NCI-H345 (cell line): ENCODE data around the gene IL24.
"Not testable (repeated sequence)": the region's sequence is repeated elsewhere in the genome, so short reads cannot be mapped to it uniquely, and the experiment has no call there.

ENCODE experiments used
- DNase-seq: peaks from one replicate; lab custom pipeline; 2025; lab: John Stamatoyannopoulos, UW

IL24 gene, protein sequence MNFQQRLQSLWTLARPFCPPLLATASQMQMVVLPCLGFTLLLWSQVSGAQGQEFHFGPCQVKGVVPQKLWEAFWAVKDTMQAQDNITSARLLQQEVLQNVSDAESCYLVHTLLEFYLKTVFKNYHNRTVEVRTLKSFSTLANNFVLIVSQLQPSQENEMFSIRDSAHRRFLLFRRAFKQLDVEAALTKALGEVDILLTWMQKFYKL

DNA sequence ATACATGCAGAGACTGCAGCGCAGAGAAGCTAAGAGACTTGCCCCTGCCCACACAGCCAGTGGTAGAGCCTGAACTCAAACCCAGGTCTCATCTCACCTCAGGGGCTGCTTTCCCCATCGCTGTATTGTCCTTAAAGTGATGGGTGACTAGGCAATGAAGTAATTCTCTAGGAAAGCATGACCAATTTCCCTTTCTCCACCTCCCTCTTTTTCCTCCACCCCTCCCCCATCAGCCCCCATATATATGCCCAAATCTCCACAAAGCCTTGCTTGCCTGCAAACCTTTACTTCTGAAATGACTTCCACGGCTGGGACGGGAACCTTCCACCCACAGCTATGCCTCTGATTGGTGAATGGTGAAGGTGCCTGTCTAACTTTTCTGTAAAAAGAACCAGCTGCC lies at the start of gene IL24:
Gene IL24, plus strand, starts transcription at position 269 of the 400 bp plus-strand sequence. CDS start 390 bp downstream, outside the sequence.
- DNase-seq, result no peak

DNA sequence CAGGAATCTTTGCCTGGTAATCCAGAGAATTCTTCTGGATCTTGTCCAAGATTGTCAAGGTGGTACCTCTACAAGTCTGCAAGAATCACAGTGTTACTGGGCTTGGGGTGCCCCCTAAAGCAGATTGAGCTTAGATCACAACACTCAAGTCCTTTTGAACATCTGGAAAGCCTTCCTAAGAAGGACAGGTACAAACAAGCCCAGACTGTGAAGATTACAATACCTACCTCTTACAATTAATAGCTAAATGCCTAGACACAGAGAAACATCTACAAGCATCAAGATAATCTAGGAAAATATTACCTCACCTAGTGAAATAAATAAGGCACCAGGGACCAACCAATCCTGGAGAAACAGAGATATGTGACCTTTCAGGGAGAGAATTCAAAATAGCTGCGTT lies 49.3 kb upstream of the IL24 start:
- DNase-seq, result no peak

GRCh38 chr1:206850401-206850800 lies 46.8 kb upstream of the IL24 start:
- DNase-seq, result no peak

DNA sequence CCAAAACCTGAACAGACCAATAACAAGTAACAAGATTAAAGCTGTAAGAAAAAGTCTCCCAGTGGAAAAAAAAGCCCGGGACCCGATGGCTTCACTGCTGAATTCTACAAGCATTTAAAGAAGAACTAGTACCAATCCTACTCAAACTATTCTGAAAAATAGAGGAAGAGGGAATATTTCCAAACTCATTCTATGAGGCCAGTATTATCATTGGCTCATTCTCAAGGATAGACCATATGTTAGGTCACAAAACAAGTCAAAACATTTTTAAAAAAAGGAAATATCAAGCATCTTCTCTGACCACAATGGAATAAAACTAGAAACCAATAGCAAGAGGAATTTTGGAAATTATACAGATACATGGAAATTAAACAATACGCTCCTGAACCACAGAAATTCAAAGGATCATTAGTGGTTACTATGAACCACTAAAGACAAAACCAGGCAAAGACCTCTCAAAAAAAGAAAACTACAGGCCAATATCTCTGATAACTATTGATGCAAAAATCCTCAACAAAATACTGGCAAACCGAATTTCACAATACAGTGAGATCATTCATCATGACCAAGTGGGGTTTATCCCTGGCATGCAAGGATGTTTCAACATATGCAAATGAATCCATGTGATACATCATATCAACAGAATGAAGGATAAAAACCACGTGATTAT lies 45.8 kb upstream of the IL24 start:
- no peak for DNase-seq

DNA sequence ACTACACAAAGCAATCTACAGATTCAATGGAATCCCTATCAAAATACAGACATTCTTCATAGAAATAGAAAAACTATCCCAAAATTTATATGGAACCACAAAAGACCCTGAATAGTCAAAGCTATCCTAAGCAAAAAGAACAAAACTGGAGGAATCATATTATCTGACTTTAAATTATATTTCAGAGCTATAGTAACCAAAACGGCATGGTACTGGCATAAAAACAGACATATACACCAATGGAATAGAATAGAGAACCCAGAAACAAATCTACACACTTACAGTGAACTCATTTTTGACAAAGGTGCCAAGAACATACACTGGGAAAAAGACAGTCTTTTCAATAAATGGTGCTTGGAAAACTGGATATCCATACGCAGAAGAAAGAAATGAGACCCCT lies 44.6 kb upstream of the IL24 start:
- not testable (repeated sequence) for DNase-seq

DNA sequence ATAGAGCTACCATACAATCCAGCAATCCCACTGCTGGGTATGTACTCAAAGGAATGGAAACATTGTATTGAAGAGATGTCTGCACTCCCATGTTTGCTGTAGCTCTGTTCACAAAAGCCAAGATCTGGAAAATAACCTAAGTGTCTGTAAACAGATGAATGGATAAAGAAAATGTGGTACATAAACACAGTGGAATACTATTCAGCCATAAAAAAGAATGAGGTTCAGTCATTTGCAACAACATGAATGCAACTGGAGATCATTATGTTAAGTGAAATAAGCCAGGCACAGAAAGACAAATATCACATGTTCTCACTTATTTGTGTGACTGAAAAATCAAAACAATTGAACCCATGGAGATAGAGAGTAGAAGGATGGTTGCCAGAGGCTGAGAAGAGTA lies 43.5 kb upstream of the IL24 start:
- DNase-seq, result not testable (repeated sequence)

- no peak for DNase-seq
Measured at GRCh38 chr1:206854401-206855129, 42.7 kb upstream of the IL24 start.

DNA sequence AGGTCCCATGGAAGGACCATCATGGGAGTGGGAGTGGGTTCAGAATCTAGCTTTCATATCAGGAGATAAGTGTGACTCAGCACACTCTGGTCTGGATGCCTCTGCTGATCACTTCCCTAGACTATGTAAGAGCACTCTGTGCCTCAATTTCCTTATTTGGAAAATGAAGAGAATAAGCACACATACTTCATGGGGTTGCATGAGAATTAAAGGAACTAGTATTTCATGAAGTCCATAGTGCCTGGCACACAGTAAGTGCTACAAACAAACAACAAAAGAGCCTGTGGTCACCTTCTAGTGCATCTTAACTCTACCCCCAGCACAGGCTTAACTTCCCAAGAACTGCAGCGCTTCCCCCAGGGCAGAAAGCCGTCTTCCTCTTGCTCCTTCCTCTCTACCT lies 41.4 kb upstream of the IL24 start:
- no peak for DNase-seq

DNA sequence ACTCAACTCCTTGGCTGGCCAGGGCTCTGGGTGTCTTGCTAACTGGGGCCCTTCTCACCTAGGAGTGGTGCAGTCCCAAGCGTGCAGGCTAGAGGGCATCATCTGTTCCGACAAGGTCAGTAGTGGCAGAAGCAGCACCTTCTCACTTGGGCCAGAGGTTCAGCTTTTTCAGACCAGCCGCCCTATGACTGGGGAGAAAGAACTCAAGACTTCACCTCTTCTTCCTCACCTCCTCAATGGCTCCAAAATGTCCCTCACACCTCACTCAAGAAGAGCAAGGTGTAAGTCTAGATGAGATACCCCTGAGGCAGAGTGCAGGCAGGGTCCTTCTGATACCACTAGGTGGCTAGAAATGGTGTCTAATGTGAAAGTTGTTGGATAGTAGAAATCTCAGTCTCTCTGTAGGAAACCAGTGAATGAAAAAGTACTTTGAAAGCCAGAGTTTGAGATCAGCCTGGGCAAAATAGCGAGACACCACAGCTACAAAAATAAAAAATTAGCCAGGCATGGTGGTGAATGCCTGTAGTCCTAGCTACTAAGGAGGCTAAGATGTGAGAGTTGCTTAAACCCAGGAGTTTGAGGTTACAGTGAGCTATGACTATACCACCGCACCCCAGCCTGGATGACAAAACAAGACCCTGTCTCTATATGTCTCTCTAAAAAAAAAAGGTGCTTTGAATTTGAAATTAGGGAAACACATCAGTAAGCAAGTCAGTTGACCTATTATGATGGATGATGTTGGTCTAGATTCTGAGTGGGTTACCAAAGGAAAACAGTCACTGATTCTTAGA lies 40.4 kb upstream of the IL24 start:
- no peak for DNase-seq

GRCh38 chr1:206859082-206859521 lies 38.1 kb upstream of the IL24 start:
- DNase-seq, result no peak

DNA sequence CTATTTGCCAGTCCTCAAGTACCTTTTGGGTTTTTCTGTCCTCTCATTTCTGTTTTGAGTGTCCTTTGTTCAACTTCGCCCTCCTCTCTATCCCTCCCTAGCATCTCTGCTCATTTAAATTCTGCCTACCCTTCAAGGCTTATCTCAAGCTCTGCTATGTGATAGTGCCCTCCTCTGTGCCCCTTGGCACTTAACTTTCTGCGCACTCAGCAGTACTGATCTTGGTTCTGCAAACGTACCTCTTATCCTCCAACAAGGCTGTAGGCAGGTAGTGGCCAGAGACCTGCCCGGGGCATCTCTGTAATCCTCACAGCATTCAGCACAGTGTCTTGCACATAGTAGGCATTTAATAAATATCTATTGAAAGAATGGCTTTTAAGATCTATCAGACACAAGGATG lies 37.1 kb upstream of the IL24 start:
- DNase-seq, result no peak

DNA sequence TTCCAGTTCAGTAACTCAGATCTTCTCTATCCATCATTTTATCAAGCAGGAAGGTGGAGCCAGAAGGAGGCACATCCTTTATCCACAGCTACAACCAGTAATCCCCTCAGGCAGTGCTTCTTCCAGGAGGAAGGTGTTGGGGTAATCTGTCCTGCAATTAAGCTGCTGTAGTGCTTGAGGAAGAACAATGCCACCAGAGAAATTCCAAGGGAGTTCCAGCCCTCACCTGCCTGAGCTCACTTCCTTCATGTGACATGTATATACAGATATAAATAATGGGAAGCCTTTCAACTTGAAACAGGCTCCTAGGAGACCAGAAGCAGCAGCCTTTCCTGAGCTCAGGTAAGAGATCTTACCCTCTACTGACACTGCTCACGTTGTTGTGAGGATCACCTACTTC lies 34.0 kb upstream of the IL24 start:
- DNase-seq, result no peak

DNA sequence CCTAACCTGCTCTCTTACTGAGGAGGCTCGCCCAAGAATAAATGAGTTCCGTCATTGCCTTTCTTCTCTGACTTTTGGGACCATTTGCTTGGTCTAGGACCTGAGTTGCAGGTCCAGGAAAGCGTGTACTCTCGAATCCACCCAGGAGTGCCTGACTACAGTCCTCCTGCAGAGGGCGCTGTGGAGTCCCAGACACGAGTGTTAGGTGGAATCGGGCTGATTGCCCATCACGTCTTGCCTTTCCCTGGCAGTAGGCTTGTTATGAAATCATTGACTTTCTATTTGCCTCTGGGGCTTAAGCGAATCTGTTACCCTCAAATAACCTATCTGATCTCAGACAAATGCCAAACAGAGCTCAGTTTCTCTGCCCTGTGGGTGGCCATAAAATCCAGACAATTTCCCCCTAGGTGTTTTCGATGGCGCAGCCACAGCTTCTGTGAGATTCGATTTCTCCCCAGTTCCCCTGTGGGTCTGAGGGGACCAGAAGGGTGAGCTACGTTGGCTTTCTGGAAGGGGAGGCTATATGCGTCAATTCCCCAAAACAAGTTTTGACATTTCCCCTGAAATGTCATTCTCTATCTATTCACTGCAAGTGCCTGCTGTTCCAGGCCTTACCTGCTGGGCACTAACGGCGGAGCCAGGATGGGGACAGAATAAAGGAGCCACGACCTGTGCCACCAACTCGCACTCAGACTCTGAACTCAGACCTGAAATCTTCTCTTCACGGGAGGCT lies 32.1 kb upstream of the IL24 start, which contains the start of gene IL20:
Gene IL20, plus strand, starts transcription at position 685 of the 733 bp plus-strand sequence. CDS start 230 bp downstream, outside the sequence.
- peak; percentile 36 for DNase-seq

- DNase-seq, result no peak
Measured at GRCh38 chr1:206866062-206866461, 31.2 kb upstream of the IL24 start.

- DNase-seq, result no peak
Measured at GRCh38 chr1:206867239-206867638, 30.0 kb upstream of the IL24 start.

DNA sequence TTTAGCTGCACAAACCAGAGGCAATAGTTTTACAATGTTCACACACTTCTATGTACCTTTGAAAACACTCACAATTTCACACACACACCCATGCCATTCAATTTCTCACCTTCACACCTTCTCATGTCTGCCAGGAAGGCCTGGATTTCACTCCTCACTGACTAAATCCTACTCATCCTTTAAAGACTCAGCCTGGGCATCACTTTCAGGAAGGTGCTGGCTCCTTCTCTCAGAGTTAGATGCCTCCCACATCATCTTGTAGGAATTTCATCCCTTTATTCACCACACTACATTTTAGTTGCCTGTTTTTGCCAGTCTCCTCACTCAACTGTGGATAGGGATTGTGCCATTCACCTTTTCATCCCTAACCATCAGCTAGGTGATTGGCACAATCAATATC lies 29.5 kb upstream of the IL24 start:
- DNase-seq, result no peak

DNA sequence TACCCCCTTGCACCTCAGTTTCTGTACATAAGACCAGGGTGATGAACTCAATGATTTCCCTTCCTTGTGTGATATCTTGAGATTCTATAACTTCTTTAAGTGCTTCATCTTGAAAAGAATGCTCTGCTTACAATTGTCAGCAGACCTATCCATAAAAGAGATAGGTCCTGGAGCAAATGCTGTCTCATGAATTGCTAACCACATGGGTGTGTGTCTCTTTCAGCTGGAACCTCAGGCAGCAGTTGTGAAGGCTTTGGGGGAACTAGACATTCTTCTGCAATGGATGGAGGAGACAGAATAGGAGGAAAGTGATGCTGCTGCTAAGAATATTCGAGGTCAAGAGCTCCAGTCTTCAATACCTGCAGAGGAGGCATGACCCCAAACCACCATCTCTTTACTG lies 29.0 kb upstream of the IL24 start:
- no peak for DNase-seq

DNA sequence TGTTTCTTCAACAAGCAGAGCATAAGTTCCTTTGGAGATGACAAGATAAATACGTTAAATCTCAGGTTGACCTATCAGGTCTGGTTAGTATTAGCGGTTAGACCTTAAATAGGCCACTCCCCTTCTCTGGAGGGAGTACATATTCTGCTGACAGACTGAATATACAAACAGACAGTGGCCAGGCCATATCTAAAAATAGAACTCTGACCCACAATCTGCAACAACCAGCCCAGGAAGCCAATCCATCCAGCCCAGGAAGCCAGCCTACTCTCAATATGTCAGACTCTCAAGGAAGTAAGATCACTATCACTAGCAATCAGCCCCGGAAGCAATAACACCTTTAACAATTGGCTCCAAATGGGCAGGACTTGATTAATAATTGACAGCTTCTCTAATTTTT lies 25.1 kb upstream of the IL24 start:
- DNase-seq, result no peak

DNA sequence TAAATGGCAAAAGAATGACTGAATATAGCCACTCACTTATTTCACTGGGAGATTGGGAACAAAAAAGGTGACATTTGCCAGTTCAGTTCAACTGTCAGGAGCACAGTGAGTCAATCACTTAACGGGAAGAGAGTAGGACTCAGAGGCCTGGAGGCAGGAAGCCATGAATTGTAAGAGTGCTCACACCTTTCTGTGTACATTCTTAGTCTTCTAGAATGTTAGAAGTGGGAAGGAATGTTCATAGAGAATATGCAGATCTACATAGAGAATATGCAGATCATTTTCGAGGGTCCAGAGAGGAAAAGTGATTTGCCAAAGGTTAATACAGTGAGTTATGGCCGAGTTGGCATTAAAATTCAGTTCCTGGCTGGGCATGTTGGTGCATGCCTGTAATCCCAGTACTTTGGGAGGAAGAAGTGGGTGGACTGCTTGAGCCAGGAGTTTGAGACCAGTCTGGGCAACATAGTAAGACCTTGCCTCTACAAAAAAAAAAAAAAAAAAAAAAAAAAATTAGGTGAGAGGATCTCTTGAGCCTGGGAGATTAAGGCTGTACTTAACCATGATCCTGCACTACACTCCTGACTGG lies 23.5 kb upstream of the IL24 start:
- no peak for DNase-seq

DNA sequence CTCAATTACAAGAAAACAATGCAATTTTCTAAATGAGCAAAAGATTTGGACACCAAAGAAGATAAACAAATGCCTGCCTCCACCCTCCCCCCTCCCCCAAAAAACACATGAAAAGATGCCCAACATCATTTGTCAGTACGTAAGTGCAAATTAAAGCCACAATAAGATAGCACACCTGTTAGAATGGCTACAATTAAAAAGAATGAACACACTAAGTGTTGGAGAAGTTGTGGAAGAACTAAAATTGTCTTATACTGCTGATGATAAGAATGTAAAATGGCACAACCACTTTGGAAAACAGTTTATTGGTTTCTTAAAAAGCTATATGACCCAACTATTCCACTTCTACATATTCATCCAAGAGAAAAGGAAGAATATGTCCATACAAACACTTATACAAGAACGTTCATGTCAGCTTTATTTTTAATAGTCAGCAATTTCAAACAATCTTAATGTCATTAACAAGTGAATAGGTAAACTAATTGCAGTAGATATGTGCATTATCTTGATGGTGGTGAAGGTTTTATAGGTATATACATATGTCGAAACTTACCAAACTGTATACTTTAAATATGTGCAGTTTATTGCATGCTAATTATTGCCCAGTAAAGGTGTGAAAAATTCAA lies 21.4 kb upstream of the IL24 start:
- DNase-seq, result no peak

DNA sequence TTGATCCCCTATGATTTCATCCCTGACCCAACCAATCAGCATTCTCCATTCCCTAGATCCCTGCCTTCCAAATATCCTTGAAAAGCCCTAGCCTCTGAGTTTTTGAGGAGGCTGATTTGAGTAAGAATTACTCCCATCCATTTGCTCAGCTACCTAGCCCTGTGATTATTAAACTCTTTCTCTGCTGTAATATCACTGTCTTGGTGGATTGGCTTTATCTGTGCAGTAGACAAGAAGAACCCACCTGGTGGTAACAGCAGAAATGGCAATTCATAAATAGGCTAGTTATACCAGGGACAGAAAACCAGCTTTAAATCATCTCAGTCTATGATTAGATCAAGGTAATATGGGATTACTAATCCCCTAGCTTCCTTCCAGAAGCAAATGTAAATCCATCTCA lies 18.8 kb upstream of the IL24 start:
- DNase-seq, result no peak
